HepG2 (cell line): ENCODE results near the gene GUK1.

ENCODE experiments used
- EZH2 ChIP-seq: conservative IDR thresholded peaks from 2 replicates; pipeline ENCODE4 v1.6.1; 2012; ENCODE audit warnings: mild to moderate bottlenecking, low read depth, low read length, moderate library complexity
- KDM5B ChIP-seq: sonication (generic); formaldehyde crosslinking; IDR thresholded peaks from 2 replicates; pipeline ENCODE4 v1.4.0; 2020; ENCODE audit warnings: missing genetic modification reagents, mild to moderate bottlenecking, borderline replicate concordance
- NFRKB ChIP-seq: fragments of 450-650 bp; IDR thresholded peaks from 2 replicates; pipeline ENCODE4 v1.6.1; 2017
- SMC3 ChIP-seq: IDR thresholded peaks from 2 replicates; pipeline ENCODE4 v1.6.1; 2011; ENCODE audit warnings: low read length, improper control_type of control experiment

- TF ChIP-seq EZH2 (no peak), KDM5B (CRISPR knock-in tag) (no peak), NFRKB (no peak), SMC3 (no peak)
Observed at GRCh38 chr1:228172591-228173527, 32.8 kb downstream of the GUK1 start.
